Activated CD8-positive, alpha-beta memory T cell treated with anti-CD3 and anti-CD28 coated beads, Interleukin-2, amount 50 U/mL, for 4 hours (primary cell): ENCODE data around the gene CNTNAP5.

Experiments
- DNase-seq: peaks from one replicate; pipeline ENCODE4 v3.0.0-alpha.2; 2020

The CNTNAP5 gene

GRCh38 chr2:124485659-124486058 lies 460.6 kb downstream of the CNTNAP5 start:
- DNase-seq = no peak

GRCh38 chr2:124489686-124490085 lies 464.6 kb downstream of the CNTNAP5 start:
- no peak for DNase-seq

GRCh38 chr2:124501575-124502152 lies 476.6 kb downstream of the CNTNAP5 start:
- DNase-seq = no peak

GRCh38 chr2:124514236-124514635 lies 489.1 kb downstream of the CNTNAP5 start:
- no peak for DNase-seq

- no peak for DNase-seq
These were observed 495.9 kb downstream of the CNTNAP5 start for GRCh38 chr2:124520953-124521352.

- no peak for DNase-seq
These were observed 498.0 kb downstream of the CNTNAP5 start for GRCh38 chr2:124523096-124523495.

- DNase-seq = no peak
These were observed 499.2 kb downstream of the CNTNAP5 start for GRCh38 chr2:124524155-124524915.

GRCh38 chr2:124526221-124526620 lies 501.1 kb downstream of the CNTNAP5 start:
- DNase-seq = no peak

- no peak for DNase-seq
These were observed 505.1 kb downstream of the CNTNAP5 start for GRCh38 chr2:124530203-124530602.

GRCh38 chr2:124533226-124533954 lies 508.3 kb downstream of the CNTNAP5 start:
- DNase-seq = no peak

- DNase-seq = no peak
These were observed 508.9 kb downstream of the CNTNAP5 start for GRCh38 chr2:124534028-124534427.

- DNase-seq = no peak
These were observed 510.7 kb downstream of the CNTNAP5 start for GRCh38 chr2:124535816-124536215.

GRCh38 chr2:124536591-124536990 lies 511.5 kb downstream of the CNTNAP5 start:
- no peak for DNase-seq

GRCh38 chr2:124538549-124538948 lies 513.5 kb downstream of the CNTNAP5 start:
- DNase-seq = no peak

- DNase-seq = no peak
These were observed 515.7 kb downstream of the CNTNAP5 start for GRCh38 chr2:124540805-124541204.

GRCh38 chr2:124542932-124543640 lies 518.0 kb downstream of the CNTNAP5 start:
- DNase-seq = no peak

- DNase-seq = no peak
These were observed 522.6 kb downstream of the CNTNAP5 start for GRCh38 chr2:124547700-124548099.

- no peak for DNase-seq
These were observed 533.3 kb downstream of the CNTNAP5 start for GRCh38 chr2:124558277-124558905.

GRCh38 chr2:124559236-124559635 lies 534.1 kb downstream of the CNTNAP5 start:
- DNase-seq = no peak

GRCh38 chr2:124560592-124561112 lies 535.6 kb downstream of the CNTNAP5 start:
- no peak for DNase-seq

- DNase-seq = no peak
These were observed 536.4 kb downstream of the CNTNAP5 start for GRCh38 chr2:124561486-124561885.

- DNase-seq = no peak
These were observed 538.3 kb downstream of the CNTNAP5 start for GRCh38 chr2:124563426-124563825.
